ENCODE measurements around the gene ELAC1.

Gene ELAC1

DNA sequence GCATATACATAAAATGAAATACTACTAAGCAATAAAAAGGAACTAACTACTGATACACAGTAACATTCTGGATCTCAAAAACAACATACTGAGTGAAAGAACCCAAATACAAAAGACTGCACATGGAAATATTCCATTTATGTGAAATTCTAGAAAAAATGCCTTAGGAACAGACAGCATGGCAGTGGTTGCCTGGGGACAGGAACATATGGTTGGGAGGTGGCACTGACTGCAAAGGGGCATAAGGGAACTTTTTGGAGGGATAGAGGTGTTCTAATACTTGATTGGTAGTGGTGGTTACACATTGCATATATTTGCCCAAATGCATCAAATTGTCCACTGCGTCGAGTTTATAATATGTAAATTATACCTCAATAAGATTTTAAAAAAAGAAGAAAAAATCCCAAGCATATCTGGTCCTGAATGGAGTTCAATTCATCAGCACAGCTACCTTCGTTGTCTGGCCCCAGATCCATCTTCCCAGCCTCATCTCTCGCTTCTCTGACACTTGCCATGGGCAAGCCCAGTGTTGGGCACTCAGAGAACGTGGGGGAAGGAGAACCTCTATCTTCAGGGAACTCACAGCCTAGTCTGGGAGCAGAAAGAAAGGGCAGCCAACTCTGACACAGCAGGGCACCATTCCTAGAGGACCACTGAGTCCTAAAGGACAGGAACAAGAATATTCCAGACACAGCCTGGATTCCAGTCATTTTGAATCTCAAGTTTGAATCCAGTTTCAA, 53.6 kb downstream of the ELAC1 start:
- no peak overlapping the region for H3K4me3 Mint-ChIP-seq
- no peak overlapping the region for H3K27ac Mint-ChIP-seq
- peaks cover 6% of the 10 kb centered on the region for H3K9me3 Mint-ChIP-seq
- peaks cover 10% of the 10 kb centered on the region for H3K36me3 Mint-ChIP-seq
- no peak for DNase-seq
- H3K4me1 Mint-ChIP-seq = peaks cover 5% of the 10 kb centered on the region
- no peaks in the 10 kb centered on the region for H3K27me3 Mint-ChIP-seq
- CTCF ChIA-PET = no interaction called here

DNA sequence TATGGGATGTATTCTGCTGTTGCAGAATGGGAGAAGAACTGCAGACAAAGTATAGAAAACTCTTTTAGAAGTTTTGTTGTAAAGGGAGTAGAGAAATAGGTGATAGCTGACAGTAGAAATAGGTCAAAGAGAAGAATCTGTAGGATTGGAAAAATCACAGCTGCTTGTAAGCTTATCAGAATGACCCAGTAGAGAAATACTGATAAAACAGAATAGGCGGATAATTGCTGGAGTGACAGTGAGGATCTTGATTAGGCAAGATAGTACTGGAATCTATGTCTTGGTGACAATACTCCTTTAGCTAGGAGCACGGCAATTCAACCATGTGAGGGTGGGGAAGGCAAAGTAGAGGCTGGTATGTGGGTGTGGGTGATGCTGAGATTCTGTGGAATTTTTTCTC, 57.7 kb downstream of the ELAC1 start:
- H3K36me3 Mint-ChIP-seq = peaks cover 26% of the 10 kb centered on the region
- no peaks in the 10 kb centered on the region for H3K27me3 Mint-ChIP-seq
- no peak overlapping the region for H3K27ac Mint-ChIP-seq
- CTCF ChIA-PET = no interaction called here
- peaks cover 29% of the 10 kb centered on the region for H3K4me1 Mint-ChIP-seq
- H3K9me3 Mint-ChIP-seq = peaks cover 6% of the 10 kb centered on the region
- no peak for DNase-seq
- no peak overlapping the region for H3K4me3 Mint-ChIP-seq

DNA sequence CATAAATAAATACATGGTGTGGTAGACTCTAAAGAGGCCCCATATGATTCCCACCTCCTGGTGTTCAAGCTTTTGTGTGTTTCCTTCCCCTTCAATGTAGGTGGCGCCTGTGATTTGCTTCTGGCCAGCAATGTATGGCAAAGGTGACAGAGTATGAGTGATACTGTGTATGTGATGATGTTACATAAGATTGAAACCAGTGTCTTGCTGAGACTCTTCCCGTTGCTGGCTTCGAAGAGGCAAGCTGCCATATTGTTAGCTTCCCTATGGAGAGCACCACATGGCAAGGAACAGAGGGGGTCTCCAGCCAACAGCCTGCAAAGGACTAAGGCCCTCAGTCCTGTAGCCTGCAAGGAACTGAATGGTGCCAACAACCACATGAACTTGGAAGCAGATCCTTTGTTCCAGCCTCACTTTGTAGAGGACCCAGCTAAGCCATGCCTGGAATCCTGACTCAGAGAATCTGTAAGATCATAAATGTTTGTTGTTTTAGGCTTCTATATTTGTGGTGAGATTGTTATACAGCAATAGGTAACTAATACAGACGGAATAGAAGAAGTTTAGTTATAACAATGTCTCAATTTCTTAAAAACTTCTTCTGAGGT, 60.5 kb downstream of the ELAC1 start:
- Mint-ChIP-seq H3K4me3 (peak overlapping the region; percentile 93), H3K4me1 (peaks cover 51% of the 10 kb centered on the region), H3K27me3 (no peaks in the 10 kb centered on the region), H3K9me3 (peaks cover 4% of the 10 kb centered on the region), H3K27ac (peak overlapping the region; percentile 58), H3K36me3 (peaks cover 36% of the 10 kb centered on the region)
- peak; percentile 32 for DNase-seq
- CTCF ChIA-PET = interaction anchor here (0.8 to 3.1 kb wide), 4 partner anchors 23 to 208 kb away, joined by 3 to 9 read pairs (median 6); partner anchors contain the start of gene MRO

DNA sequence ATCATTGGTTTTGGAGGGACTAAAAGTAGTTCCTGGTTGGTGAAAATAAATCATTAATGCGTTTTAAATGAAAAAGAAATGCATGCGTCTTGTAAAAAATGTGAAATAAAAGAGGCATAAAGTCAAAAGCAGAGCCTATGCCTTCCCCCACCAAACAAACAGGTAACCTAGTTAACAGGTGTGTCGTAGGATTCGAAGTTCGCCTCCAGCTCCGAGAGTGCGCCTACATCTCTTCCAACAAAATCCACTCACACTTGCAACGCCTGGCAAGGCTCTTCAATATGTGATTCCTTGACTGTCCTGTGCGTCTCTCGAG, 61.5 kb downstream of the ELAC1 start:
- H3K27me3 Mint-ChIP-seq = no peaks in the 10 kb centered on the region
- no peaks in the 10 kb centered on the region for H3K9me3 Mint-ChIP-seq
- H3K36me3 Mint-ChIP-seq = peaks cover 36% of the 10 kb centered on the region
- DNase-seq = no peak
- CTCF ChIA-PET = interaction anchor here (3.1 kb wide), 1 partner anchor 22 kb away, joined by 9 read pairs; no protein-coding TSS in a partner anchor
- H3K4me3 Mint-ChIP-seq = peak overlapping the region; percentile 93
- H3K4me1 Mint-ChIP-seq = peaks cover 55% of the 10 kb centered on the region
- H3K27ac Mint-ChIP-seq = peak overlapping the region; percentile 97

DNA sequence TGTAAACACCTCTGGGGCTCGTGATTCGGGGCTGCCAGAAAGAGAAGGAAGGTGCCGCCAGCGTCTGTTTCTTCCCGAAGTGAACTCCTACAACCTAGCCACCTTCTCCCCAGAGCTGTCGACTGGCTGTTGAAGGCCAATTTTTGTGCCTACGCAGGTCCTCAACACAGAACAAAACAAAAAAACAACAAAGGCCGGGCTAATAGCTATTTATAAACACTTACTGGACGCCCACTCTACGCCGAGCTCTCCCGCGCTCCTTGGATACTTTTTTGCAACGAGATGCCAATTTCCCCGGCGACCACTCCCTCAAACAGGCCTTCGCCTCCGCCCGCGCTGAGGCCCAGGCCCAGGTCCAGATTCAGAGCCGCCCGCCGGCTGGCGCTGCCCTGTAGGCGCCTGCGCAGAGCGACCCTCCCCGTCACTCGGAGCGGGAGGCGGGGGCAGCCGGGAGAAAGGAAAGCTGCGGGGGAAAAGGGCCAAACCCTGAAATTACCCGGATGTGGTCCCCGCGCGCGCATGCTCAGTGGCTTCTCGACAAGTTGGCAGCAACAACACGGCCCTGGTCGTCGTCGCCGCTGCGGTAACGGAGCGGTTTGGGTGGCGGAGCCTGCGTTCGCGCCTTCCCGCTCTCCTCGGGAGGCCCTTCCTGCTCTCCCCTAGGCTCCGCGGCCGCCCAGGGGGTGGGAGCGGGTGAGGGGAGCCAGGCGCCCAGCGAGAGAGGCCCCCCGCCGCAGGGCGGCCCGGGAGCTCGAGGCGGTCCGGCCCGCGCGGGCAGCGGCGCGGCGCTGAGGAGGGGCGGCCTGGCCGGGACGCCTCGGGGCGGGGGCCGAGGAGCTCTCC, 62.1 kb downstream of the ELAC1 start, which contains the start of gene SMAD4:
TSS of gene SMAD4 (plus strand) at position 520 of the 843 bp plus-strand sequence. CDS start 16,834 bp downstream, outside the sequence.
- Mint-ChIP-seq H3K27me3 (no peaks in the 10 kb centered on the region), H3K36me3 (peaks cover 42% of the 10 kb centered on the region), H3K4me3 (peak within 1 kb of the TSS; percentile 95), H3K4me1 (peaks cover 60% of the 10 kb centered on the region), H3K9me3 (no peaks in the 10 kb centered on the region), H3K27ac (peak within 1 kb of the TSS; percentile 97)
- peak; percentile 98 for DNase-seq
- CTCF ChIA-PET = interaction anchor here (1.0 to 3.1 kb wide), 2 partner anchors 22 to 80 kb away, joined by 6 to 9 read pairs; no protein-coding TSS in a partner anchor

DNA sequence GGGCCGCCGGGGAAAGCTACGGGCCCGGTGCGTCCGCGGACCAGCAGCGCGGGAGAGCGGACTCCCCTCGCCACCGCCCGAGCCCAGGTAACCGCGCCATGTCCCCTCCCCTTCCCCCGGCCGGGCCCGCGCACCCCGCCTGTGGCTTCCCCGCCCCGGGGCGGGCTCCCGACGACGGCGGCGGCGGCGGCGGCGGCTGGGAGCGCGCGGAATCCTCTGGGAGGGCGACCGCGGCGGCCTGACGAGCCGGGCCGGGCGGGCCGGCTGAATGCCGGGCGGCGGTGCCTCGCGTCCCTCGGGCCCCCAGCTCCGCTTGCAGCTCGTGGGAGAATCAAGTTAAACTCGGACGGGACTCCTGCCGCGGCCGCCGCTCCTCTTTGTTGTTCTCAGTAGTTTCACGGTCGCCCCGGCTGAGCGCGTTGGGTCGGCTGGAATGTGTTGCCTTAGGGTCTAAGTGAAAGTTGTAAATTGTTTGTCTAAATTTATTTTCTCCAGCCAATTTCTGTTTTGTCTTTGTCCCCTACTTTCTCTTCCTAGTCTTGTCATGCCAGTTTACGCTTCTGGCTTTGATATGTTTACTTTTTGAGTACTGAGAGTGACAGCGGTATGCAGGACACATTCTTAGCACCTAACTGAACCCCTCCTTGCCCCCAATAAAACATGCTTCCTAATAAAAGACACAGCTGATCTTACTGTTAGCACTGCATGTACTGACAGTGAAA, 62.9 kb downstream of the ELAC1 start:
- peak overlapping the region; percentile 96 for H3K27ac Mint-ChIP-seq

DNA sequence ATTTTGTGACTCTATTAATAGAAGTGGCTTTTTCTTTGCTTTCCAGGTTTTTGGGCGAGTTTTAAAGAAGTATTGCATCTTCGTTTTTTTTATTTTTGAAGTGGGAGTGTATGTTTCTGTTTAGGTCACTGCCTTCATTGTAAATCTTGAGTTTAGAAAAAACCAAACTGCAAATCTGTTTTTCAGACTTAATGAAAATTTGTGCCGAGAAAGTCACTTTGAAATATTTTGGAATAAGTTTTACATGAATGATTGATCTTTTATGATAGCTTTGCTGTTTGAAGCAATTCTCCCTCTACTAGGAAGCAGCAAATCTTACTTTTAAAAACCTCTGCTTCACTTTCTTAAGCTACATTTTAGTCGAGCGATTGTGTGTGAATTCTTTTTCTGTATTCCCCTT, 64.4 kb downstream of the ELAC1 start:
- peak overlapping the region; percentile 7 for H3K27ac Mint-ChIP-seq
- CTCF ChIA-PET = interaction anchor here (1.0 to 1.1 kb wide), 2 partner anchors 10 to 19 kb away, joined by 3 to 4 read pairs; no protein-coding TSS in a partner anchor
- peak overlapping the region; percentile 95 for H3K4me3 Mint-ChIP-seq
- peaks cover 71% of the 10 kb centered on the region for H3K4me1 Mint-ChIP-seq
- no peaks in the 10 kb centered on the region for H3K27me3 Mint-ChIP-seq
- no peaks in the 10 kb centered on the region for H3K9me3 Mint-ChIP-seq
- DNase-seq = no peak
- H3K36me3 Mint-ChIP-seq = peaks cover 49% of the 10 kb centered on the region

More for the DNA sequence above, 62.9 kb downstream of the ELAC1 start:
- H3K36me3 Mint-ChIP-seq = peaks cover 45% of the 10 kb centered on the region
- CTCF ChIA-PET = interaction anchor here (1.0 kb wide), 1 partner anchor 79 kb away, joined by 6 read pairs; no protein-coding TSS in a partner anchor
- peak overlapping the region; percentile 95 for H3K4me3 Mint-ChIP-seq
- DNase-seq = peak; percentile 77
- no peaks in the 10 kb centered on the region for H3K9me3 Mint-ChIP-seq
- H3K4me1 Mint-ChIP-seq = peaks cover 66% of the 10 kb centered on the region
- no peaks in the 10 kb centered on the region for H3K27me3 Mint-ChIP-seq

DNA sequence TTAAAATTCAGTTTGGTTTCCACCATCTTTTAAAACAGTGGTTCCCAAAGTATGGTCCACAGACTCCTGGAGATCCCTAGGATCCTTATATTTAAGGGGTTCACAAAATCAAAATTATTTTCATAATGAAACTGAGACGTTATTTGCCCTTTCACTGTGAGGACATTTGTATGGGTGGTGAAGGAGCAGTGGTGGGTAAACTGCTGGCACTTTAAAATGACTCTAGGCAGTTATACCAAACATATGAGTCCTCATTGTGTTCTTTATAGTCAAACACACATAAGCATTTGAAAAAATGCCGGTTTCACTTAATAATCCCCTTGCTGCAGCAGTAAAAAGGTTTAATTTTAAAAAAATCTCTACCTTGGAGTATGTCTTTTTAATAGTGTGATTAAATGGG, 69.4 kb downstream of the ELAC1 start:
- CTCF ChIA-PET = interaction anchor here (4.4 kb wide), 1 partner anchor 14 kb away, joined by 18 read pairs; no protein-coding TSS in a partner anchor
- Mint-ChIP-seq H3K27ac (no peak overlapping the region), H3K4me1 (peaks cover 60% of the 10 kb centered on the region), H3K36me3 (peaks cover 28% of the 10 kb centered on the region), H3K9me3 (no peaks in the 10 kb centered on the region), H3K4me3 (no peak overlapping the region), H3K27me3 (no peaks in the 10 kb centered on the region)
- DNase-seq = no peak
